Measurements from ENCODE around the gene TUBG2.

GRCh38 chr17:42669977-42670788, 11.1 kb downstream of the TUBG2 start:
- TF ChIP-seq EZH2 (IDR thresholded peaks at IDR 0.05) (no peak), POLR2AphosphoS5 (IDR thresholded peaks at IDR 0.05; ENCODE audit: borderline replicate concordance, low read depth, low read length) (no peak)

All from SK-N-MC (cell line).